Gastrocnemius medialis (tissue), 4 donors: ENCODE data around the gene BBOX1.

Source experiments
- CTCF ChIP-seq, 5 experiments: fragments of 450-650 bp in 3 of 5; fragments of 200-600 bp in 2 of 5; sonication (generic) in 2 of 5; IDR thresholded peaks in 4 of 5; conservative IDR thresholded peaks in 1 of 5; 1 replicate in 4 of 5; 2 replicates in 1 of 5; pipeline ENCODE4 v1.5.1; 2016 to 2019; ENCODE audit warnings: antibody characterized with exemption in 5 of 5, mild to moderate bottlenecking in 3 of 5, moderate library complexity in 3 of 5
- POLR2A ChIP-seq, 2 donors: fragments of 450-650 bp; IDR thresholded peaks; one replicate each; pipeline ENCODE4 v1.6.1; 2017; ENCODE audit warnings: antibody characterized with exemption in 2 of 2, mild to moderate bottlenecking in 2 of 2, moderate library complexity in 2 of 2

- TF ChIP-seq CTCF (IDR thresholded peaks at IDR 0.05 in 4 of 5, conservative IDR thresholded peaks at IDR 0.05 in 1 of 5) = no peak
- no peak for TF ChIP-seq POLR2A (IDR thresholded peaks at IDR 0.05)
These were observed 53.5 kb downstream of the BBOX1 start for GRCh38 chr11:27094120-27094519.
